ENCODE measurements around the gene PRPF6. TPM values are rescaled to one million over a fixed set of nuclear protein-coding genes. Genes with fewer than 3 reads are reported as not detected.
A peak's percentile ranks its signal among the peaks of the same experiment; 100 is the strongest.

Gene PRPF6
- polyA plus RNA-seq, 3 donors, result 89.5 to 94.8 (median 89.9) TPM

DNA sequence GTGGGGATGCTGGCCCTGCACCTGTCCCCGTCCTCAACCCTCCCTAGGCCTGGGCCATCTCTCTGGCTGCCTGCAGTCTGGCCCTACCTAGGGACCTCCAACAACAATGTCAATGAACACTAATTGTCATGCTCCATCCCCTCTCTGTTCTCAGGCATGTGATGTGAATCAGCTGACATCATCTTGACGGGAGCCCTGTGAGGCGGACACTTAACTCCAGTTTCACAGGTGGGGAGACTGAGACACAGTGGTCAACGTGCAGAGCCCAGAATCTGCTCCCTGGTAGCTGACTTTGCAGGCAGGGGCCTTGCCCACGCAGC is 81.3 kb downstream of the PRPF6 start:
- DNase-seq (ENCODE audit: low read depth in 3 of 3, low spot score in 2 of 3), result no peak

GRCh38 chr20:64062596-64063388 is 81.9 kb downstream of the PRPF6 start, which contains the start of gene TCEA2:
TSS of gene TCEA2 (plus strand) at chr20:64063198. CDS start at chr20:64063313, 115 bp downstream.
- peak; percentile 89 to 94 (median 90) for DNase-seq (ENCODE audit: low read depth in 3 of 3, low spot score in 2 of 3)

DNA sequence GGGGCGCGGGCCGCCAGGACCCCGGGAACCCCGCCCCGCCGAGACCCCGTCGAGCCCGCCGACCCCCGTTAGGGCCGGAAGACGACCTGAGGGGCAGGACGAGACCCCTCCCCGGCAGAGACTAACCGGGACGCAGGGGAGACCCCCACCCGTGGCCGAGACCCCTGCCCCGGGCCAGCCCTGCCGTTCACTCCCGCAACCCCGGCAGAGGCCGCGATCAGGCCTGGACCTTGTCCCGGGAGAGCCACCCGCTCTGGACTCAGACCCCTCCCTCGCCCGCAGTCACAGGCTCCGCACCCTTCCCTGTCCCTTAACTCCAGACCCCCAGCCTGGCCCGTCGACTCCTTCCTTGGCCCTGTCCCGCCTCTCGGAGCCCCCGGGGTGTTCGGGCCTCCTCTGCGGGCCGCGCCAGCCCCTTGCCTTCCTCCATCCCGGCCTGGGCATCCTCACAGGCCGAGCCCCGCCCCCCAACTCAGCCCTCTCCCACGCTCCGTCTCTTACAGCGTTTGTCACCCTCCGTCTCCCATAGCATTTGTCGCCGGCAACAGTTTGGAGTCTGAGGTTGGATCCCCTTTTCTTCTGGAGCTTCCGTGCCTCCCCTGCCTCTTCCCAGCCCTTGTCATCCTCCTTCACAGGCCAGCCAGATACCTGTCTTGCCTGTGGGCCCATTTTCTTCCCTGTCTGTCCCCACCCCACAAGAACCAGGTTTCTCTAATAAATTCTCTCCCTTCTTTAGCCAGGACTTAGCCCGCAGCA is 82.6 kb downstream of the PRPF6 start:
- no peak for DNase-seq (ENCODE audit: low read depth in 3 of 3, low spot score in 2 of 3)

- no peak for DNase-seq (ENCODE audit: low read depth in 3 of 3, low spot score in 2 of 3)
Observed at GRCh38 chr20:64064145-64064698, 83.3 kb downstream of the PRPF6 start.

- no peak for DNase-seq (ENCODE audit: low read depth in 3 of 3, low spot score in 2 of 3)
Observed at GRCh38 chr20:64065062-64065973, 84.4 kb downstream of the PRPF6 start.

DNA sequence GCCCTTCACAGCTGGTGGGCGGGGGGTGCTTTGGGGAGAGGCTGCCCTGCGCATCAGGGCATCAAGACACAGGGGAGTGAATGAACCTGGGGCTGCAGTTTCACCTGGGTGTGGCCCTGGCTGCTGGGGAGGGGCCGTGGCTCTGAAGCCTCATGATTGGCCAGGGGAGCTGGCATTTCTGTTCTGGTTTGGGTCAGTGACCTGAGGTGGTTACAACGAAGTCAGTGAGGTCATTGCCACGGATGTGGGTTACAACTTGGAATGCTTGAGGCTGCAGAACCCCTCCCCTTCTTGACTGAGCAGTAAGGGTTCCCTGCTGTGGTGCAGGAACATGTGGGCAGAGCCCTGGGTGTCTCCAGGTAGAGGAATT is 85.0 kb downstream of the PRPF6 start:
- DNase-seq (ENCODE audit: low read depth in 3 of 3, low spot score in 2 of 3), result no peak

- no peak for DNase-seq (ENCODE audit: low read depth in 3 of 3, low spot score in 2 of 3)
Observed at GRCh38 chr20:64067005-64067632, 86.2 kb downstream of the PRPF6 start.

- DNase-seq (ENCODE audit: low read depth in 3 of 3, low spot score in 2 of 3), result no peak
Observed at GRCh38 chr20:64067733-64068307, 86.9 kb downstream of the PRPF6 start.

DNA sequence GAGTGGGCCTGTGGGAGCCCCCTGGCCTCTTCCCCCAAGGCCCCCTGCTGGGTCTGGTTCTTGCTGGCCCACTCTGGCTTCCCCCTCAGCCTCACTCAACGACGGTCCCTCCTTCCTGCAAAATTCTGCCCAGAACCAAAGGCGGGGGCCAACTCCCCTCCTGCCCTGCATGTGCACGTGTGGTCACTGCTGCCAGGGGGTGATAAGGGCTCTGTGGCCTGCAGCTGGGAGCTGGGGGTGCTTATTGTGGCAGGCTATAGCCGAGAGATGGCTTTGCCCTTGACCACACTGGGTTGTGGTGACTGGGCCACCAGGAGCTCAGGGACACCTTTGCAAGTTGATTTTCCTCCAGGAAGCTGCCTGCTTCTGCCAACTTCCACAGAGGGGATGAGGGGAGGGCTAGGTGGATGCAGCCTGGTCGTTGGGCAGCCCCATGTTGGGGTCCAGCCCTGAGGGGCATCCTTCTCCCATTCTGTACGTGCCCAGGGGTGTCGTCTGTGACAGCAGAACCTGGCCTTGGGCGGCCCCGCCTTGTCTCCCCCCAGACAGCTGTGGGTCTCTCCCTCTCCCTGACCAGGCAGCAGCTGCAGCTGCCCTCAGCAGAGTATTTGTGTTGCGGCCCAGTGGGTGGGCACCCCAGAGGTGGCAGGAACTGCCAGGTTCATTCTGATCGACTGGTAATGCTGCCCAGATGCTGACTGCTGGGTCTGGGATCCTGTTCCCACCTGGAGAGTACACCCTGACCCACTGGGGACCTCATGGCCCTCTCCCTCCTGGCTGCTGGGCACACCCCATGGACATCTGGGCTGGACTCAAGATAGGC is 87.7 kb downstream of the PRPF6 start:
- DNase-seq (ENCODE audit: low read depth in 3 of 3, low spot score in 2 of 3), result no peak

- DNase-seq (ENCODE audit: low read depth in 3 of 3, low spot score in 2 of 3), result no peak
Observed at GRCh38 chr20:64069209-64069613, 88.3 kb downstream of the PRPF6 start.

GRCh38 chr20:64069614-64070243 is 88.8 kb downstream of the PRPF6 start:
- no peak for DNase-seq (ENCODE audit: low read depth in 3 of 3, low spot score in 2 of 3)

DNA sequence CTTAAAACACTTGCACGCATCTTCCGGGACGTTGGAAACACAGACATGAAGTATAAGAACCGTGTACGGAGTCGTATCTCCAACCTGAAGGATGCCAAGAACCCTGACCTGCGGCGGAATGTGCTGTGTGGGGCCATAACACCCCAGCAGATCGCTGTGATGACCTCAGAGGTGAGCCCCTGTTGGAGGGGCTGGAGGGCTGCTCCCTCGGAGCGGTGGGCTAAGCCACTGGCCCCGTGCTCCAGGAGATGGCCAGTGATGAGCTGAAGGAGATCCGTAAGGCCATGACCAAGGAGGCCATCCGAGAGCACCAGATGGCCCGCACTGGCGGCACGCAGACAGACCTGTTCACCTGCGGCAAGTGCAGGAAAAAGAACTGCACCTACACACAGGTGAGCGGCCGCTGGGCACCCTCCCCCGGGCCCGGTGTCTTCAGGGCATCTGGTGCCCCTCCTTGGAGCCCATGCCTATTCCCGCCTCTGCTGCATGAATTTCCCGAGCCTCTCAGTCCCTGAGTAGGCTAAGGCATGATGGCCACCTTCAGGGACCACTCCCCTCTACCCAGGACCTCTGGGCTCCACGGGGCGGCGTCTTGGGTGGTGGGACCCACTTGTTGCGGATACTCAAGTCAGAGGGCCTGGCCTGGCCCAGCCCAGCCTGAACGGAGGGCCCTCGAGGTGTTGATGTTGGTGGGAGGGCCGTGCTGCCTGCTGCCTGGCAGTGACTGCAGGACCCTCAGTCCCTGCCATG is 89.5 kb downstream of the PRPF6 start:
- DNase-seq (ENCODE audit: low read depth in 3 of 3, low spot score in 2 of 3), result no peak

DNA sequence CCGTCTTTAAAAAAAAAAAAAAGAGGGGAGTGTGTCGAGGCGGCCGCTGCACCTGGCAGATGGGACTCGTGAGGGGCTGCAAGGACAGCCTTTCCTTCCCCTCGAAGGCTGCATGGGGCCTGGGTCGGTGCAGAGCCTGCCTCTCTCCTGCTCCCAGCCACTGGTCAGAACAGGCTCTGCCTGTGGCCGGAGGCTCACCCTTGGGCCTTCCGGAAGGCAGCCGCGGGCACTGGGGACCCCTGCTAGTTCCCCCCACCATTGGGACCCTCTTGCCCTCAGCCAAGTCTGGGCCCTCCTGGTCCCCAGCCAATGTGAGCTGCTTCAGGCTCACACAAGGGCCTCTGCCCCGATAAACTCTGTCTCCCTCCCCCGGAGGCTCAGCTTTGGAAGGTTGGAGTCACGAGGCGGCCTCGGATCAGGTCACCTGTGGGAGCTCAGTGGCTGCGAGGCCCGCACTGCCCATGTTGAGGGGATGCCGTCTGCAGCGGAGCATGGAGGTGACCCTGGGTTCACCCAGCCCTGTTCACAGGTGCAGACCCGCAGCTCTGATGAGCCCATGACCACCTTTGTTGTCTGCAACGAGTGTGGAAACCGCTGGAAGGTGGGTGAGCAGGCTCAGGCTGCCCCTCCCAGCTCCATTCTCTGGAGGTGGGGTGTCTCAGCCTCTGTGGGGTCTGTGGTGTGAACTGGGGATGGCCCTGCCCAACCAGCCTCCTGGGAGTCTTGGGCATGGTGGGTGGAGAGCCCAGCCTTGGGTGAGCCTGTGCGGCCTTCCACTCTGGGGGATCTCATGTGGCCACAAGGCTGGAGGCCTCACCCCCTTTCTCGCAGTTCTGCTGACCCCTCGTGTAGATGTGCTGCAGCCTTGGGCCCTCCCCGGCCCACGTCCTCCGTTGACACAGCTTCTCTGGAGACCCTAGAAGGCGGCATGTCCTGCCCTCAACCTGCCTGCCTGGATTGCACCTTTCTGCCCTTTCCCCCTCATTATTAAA is 90.7 kb downstream of the PRPF6 start:
- DNase-seq (ENCODE audit: low read depth in 3 of 3, low spot score in 2 of 3), result no peak

DNA sequence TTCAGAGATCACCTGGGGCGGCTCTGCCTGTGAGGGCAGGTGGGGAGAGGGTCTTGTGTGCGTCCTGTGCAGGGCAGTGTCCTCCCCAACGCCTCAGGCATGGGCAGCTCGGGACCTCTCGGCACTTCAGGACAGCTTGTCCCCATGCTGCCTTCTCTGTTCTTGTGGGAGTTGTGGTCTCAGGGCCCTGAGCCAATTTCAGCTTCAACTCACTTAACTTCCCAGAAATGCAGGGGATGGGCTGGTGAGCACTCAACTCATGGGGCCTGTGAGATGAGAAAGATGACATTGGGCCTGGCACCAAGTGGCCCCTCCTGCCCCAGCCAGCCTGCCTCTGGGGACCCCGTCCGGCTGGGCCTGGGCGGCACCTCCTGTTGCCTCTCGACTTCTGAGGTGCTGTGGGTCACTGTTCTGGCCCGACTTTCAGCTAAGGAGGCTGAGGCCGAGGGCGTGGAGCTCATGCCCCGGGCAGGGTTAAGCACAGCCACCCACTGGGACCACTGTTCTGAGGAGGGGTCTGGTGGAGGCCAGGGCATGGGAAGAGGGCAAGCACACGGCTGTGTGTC is 91.6 kb downstream of the PRPF6 start:
- DNase-seq (ENCODE audit: low read depth in 3 of 3, low spot score in 2 of 3), result no peak

DNA sequence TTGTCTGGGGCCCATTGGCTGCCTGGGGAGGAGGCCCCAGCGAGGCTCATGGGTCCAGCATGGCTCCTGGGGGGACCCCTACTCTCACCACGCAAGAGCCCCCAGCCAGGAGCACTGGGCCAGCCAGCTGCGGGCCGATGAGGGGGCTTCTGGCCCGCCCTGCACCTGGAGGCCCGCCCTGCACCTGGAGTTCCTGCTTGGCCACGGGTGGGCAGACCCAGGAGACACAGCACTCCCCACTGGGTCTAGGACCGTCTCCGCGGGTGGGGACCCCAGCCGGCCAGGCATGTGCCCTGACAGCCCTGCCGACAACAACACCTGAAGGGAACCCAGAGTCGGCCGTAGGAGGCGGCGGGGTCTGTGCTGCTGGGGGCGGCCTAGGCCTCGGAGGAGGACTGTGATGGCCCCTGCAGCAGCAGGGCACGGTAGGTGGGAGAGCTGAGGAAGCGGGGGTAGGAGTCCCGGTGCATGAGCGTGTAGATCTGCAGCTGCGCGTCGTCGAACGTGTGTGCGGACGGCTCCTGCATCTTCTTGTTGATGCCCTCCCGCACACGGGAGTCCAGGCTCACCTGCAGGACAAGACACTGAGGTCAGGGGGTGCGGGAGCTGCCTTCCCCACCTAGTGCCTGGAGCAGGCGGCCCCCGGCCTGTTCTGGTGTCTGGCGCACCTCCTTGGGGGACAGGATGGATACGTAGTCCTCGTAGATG is 92.7 kb downstream of the PRPF6 start:
- no peak for DNase-seq (ENCODE audit: low read depth in 3 of 3, low spot score in 2 of 3)
